Embryonic facial prominence (tissue), 1 donor: Measurements from ENCODE around the gene LMAN2.
"Not testable (repeated sequence)": the region's sequence is repeated elsewhere in the genome, so short reads cannot be mapped to it uniquely, and the experiment has no call there.

Experiments used
- DNase-seq: peaks from one replicate; pipeline ENCODE4 v3.0.0-alpha.2; 2016; ENCODE audit errors: extremely low spot score

The LMAN2 gene

GRCh38 chr5:177378884-177379883 is 27.7 kb upstream of the LMAN2 start:
- DNase-seq = no peak

GRCh38 chr5:177377851-177378776 is 26.6 kb upstream of the LMAN2 start:
- DNase-seq = no peak

GRCh38 chr5:177376107-177376506 is 24.6 kb upstream of the LMAN2 start:
- no peak for DNase-seq

- not testable (repeated sequence) for DNase-seq
Observed at GRCh38 chr5:177375516-177375915, 24.0 kb upstream of the LMAN2 start.

GRCh38 chr5:177374211-177374610 is 22.7 kb upstream of the LMAN2 start:
- DNase-seq = no peak

- no peak for DNase-seq
Observed at GRCh38 chr5:177373806-177374205, 22.3 kb upstream of the LMAN2 start.

- no peak for DNase-seq
Observed at GRCh38 chr5:177372910-177373309, 21.4 kb upstream of the LMAN2 start.

- no peak for DNase-seq
Observed at GRCh38 chr5:177372034-177372896, 20.8 kb upstream of the LMAN2 start.

GRCh38 chr5:177371120-177372033 is 19.9 kb upstream of the LMAN2 start:
- DNase-seq = no peak

GRCh38 chr5:177370488-177371119 is 19.1 kb upstream of the LMAN2 start:
- peak; percentile 53 for DNase-seq

- DNase-seq = no peak
Observed at GRCh38 chr5:177369645-177370440, 18.4 kb upstream of the LMAN2 start.

- DNase-seq = no peak
Observed at GRCh38 chr5:177368869-177369644, 17.6 kb upstream of the LMAN2 start.

GRCh38 chr5:177367981-177368868 is 16.8 kb upstream of the LMAN2 start:
- no peak for DNase-seq

- no peak for DNase-seq
Observed at GRCh38 chr5:177367323-177367848, 15.9 kb upstream of the LMAN2 start.

GRCh38 chr5:177366528-177367322 is 15.3 kb upstream of the LMAN2 start:
- DNase-seq = peak; percentile 68
